ENCODE measurements around the gene SRP9. TPM values are rescaled to one million over a fixed set of nuclear protein-coding genes. Genes with fewer than 3 reads are reported as not detected.

SRP9 gene
- 153 and 154 TPM in 2 replicates for total RNA-seq

GRCh38 chr1:225777583-225778336, at the start of gene SRP9:
Gene SRP9 (plus strand): TSS chr1:225777826. CDS start chr1:225777941, 115 bp downstream.

GRCh38 chr1:225809842-225810578, 32.4 kb downstream of the SRP9 start, which contains the start of gene EPHX1:
Gene EPHX1 (plus strand): TSS chr1:225810124. CDS start chr1:225828730, 18,606 bp downstream.

Small RNA genes lying within 50 kb of the gene (small RNA-seq; reads per million reads assigned to genes)
- not detected for gene RNU6-1304P

Other genes starting within 250 kb of the SRP9 start
- gene ENAH, start 124.7 kb upstream of the SRP9 start, total RNA-seq = 76.3 and 89.2 TPM in 2 replicates
- gene EPHX1, start 32.3 kb downstream of the SRP9 start, total RNA-seq = 59.4 and 81.8 TPM in 2 replicates
- gene TMEM63A, start 104.6 kb downstream of the SRP9 start, total RNA-seq = 32.4 and 38.5 TPM in 2 replicates
- not detected in 2 replicates for gene LEFTY1, start 111.3 kb downstream of the SRP9 start, total RNA-seq
- gene PYCR2, start 146.4 kb downstream of the SRP9 start, total RNA-seq = 54.4 and 55.5 TPM in 2 replicates
- gene LEFTY2, start 163.4 kb downstream of the SRP9 start, total RNA-seq = not detected in 2 replicates
- gene SDE2, start 221.5 kb downstream of the SRP9 start, total RNA-seq = 32.5 and 35.9 TPM in 2 replicates

All from hair follicle dermal papilla cell (primary cell).